Skeletal muscle tissue (tissue), 4 donors: ENCODE data around the gene HPCA. TPM values are rescaled to one million over a fixed set of nuclear protein-coding genes. Genes with fewer than 3 reads are reported as not detected.
A peak's percentile ranks its signal among the peaks of the same experiment; 100 is the strongest.

Experiments
- H3K27ac ChIP-seq: one replicate; pipeline ENCODE4 v1.7.0; 2013; ENCODE audit warnings: mild to moderate bottlenecking, low read depth, low read length, inconsistent platforms
- H3K27me3 ChIP-seq, 3 donors: one replicate each; pipeline ENCODE4 v1.7.0; 2013; ENCODE audit warnings: low read length in 3 of 3; ENCODE audit not compliant: control insufficient read depth in 3 of 3, insufficient read depth in 3 of 3
- H3K36me3 ChIP-seq, 3 donors: one replicate each; pipeline ENCODE4 v1.7.0; 2013; ENCODE audit warnings: low read length in 3 of 3; ENCODE audit not compliant: control insufficient read depth in 3 of 3, insufficient read depth in 3 of 3
- H3K4me1 ChIP-seq, 3 donors: one replicate each; pipeline ENCODE4 v1.7.0; 2013; ENCODE audit warnings: low read length in 3 of 3, mild to moderate bottlenecking in 3 of 3; ENCODE audit not compliant: control insufficient read depth in 3 of 3, insufficient read depth in 3 of 3
- H3K4me3 ChIP-seq, 3 donors: one replicate each; pipeline ENCODE4 v1.7.0; 2013; ENCODE audit warnings: low read length in 3 of 3
- H3K9ac ChIP-seq, 3 donors: one replicate each; pipeline ENCODE4 v1.7.0; 2013; ENCODE audit warnings: low read length in 3 of 3, mild to moderate bottlenecking in 3 of 3, moderate library complexity in 2 of 3, low read depth in 1 of 3
- H3K9me3 ChIP-seq, 3 donors: one replicate each; pipeline ENCODE4 v1.7.0; 2013; ENCODE audit warnings: low read length in 3 of 3; ENCODE audit not compliant: control insufficient read depth in 3 of 3
- total RNA-seq: library from RNA; depleted of rRNA; stranded (reverse); fragments of >200 nt; gene quantifications from one replicate; pipeline ENCODE4 v1.2.3, GENCODE V29; 2014
- donor health status: Osteomylitis.

The HPCA gene
- total RNA-seq, 1 donor from 2014 or later = not detected

GRCh38 chr1:32881291-32881690, 5.0 kb upstream of the HPCA start:
- Histone ChIP-seq H3K27ac (no peak overlapping the region), H3K27me3 (peaks cover 8 to 24% (median 18%) of the 10 kb centered on the region in 3 donors), H3K4me3 (no peak overlapping the region), H3K9me3 (no peaks in the 10 kb centered on the region), H3K4me1 (peaks cover 20 to 43% (median 37%) of the 10 kb centered on the region in 3 donors), H3K9ac (no peak overlapping the region), H3K36me3 (no peaks in the 10 kb centered on the region)

GRCh38 chr1:32881871-32882850, 4.1 kb upstream of the HPCA start:
- peaks cover 14 to 31% (median 21%) of the 10 kb centered on the region in 3 donors for H3K27me3 ChIP-seq
- H3K4me1 ChIP-seq = peaks cover 20 to 36% (median 32%) of the 10 kb centered on the region in 3 donors
- peak overlapping the region; percentile 61 for H3K27ac ChIP-seq
- peak overlapping the region; percentile 10 to 65 (median 24) for H3K4me3 ChIP-seq
- H3K36me3 ChIP-seq = no peaks in the 10 kb centered on the region
- no peaks in the 10 kb centered on the region for H3K9me3 ChIP-seq
- peak overlapping the region in 2 of 3 donors; percentile 50 to 68 for H3K9ac ChIP-seq

- no peak overlapping the region for H3K9ac ChIP-seq
- no peaks in the 10 kb centered on the region for H3K9me3 ChIP-seq
- H3K4me3 ChIP-seq = no peak overlapping the region
- peaks cover 25 to 35% (median 33%) of the 10 kb centered on the region in 3 donors for H3K27me3 ChIP-seq
- peaks cover 16 to 23% (median 20%) of the 10 kb centered on the region in 3 donors for H3K4me1 ChIP-seq
- no peak overlapping the region for H3K27ac ChIP-seq
- H3K36me3 ChIP-seq = no peaks in the 10 kb centered on the region
Observed at GRCh38 chr1:32883338-32884031, 2.8 kb upstream of the HPCA start.

- no peaks in the 10 kb centered on the region for H3K9me3 ChIP-seq
- H3K27ac ChIP-seq = no peak overlapping the region
- peaks cover 16 to 20% (median 20%) of the 10 kb centered on the region in 3 donors for H3K4me1 ChIP-seq
- H3K27me3 ChIP-seq = peaks cover 28 to 37% (median 34%) of the 10 kb centered on the region in 3 donors
- no peak overlapping the region for H3K4me3 ChIP-seq
- no peaks in the 10 kb centered on the region for H3K36me3 ChIP-seq
- no peak overlapping the region for H3K9ac ChIP-seq
Observed at GRCh38 chr1:32884032-32884372, 2.3 kb upstream of the HPCA start.

- no peak overlapping the region for H3K9ac ChIP-seq
- peaks cover 29 to 37% (median 34%) of the 10 kb centered on the region in 3 donors for H3K27me3 ChIP-seq
- peaks cover 16 to 20% (median 20%) of the 10 kb centered on the region in 3 donors for H3K4me1 ChIP-seq
- no peaks in the 10 kb centered on the region for H3K9me3 ChIP-seq
- H3K27ac ChIP-seq = no peak overlapping the region
- no peak overlapping the region for H3K4me3 ChIP-seq
- no peaks in the 10 kb centered on the region for H3K36me3 ChIP-seq
Observed at GRCh38 chr1:32884726-32885125, 1.6 kb upstream of the HPCA start.

GRCh38 chr1:32885676-32886003, 651 bp upstream of the HPCA start:
- H3K27me3 ChIP-seq = peaks cover 37 to 44% (median 39%) of the 10 kb centered on the region in 3 donors
- no peaks in the 10 kb centered on the region for H3K9me3 ChIP-seq
- H3K27ac ChIP-seq = no peak overlapping the region
- H3K4me3 ChIP-seq = no peak overlapping the region
- H3K36me3 ChIP-seq = no peaks in the 10 kb centered on the region
- no peak overlapping the region for H3K9ac ChIP-seq
- peaks cover 16 to 19% (median 19%) of the 10 kb centered on the region in 3 donors for H3K4me1 ChIP-seq

GRCh38 chr1:32886828-32887414, 630 bp downstream of the HPCA start:
- Histone ChIP-seq H3K4me3 (no peak overlapping the region), H3K36me3 (no peaks in the 10 kb centered on the region), H3K4me1 (peaks cover 5 to 6% (median 6%) of the 10 kb centered on the region in 3 donors), H3K9ac (no peak overlapping the region), H3K27me3 (peaks cover 48 to 51% (median 48%) of the 10 kb centered on the region in 3 donors), H3K9me3 (no peaks in the 10 kb centered on the region), H3K27ac (no peak overlapping the region)

- Histone ChIP-seq H3K27me3 (peaks cover 55 to 58% (median 55%) of the 10 kb centered on the region in 3 donors), H3K36me3 (no peaks in the 10 kb centered on the region), H3K27ac (no peak overlapping the region), H3K9me3 (no peaks in the 10 kb centered on the region), H3K9ac (no peak overlapping the region), H3K4me1 (peaks cover 0 to 3% (median 0%) of the 10 kb centered on the region in 3 donors), H3K4me3 (no peak overlapping the region)
Observed at GRCh38 chr1:32887623-32888022, 1.3 kb downstream of the HPCA start.

- H3K4me3 ChIP-seq = no peak overlapping the region
- no peak overlapping the region for H3K9ac ChIP-seq
- H3K27me3 ChIP-seq = peaks cover 58 to 61% (median 60%) of the 10 kb centered on the region in 3 donors
- H3K4me1 ChIP-seq = peaks cover 0 to 6% (median 0%) of the 10 kb centered on the region in 3 donors
- H3K27ac ChIP-seq = no peak overlapping the region
- H3K36me3 ChIP-seq = no peaks in the 10 kb centered on the region
- H3K9me3 ChIP-seq = no peaks in the 10 kb centered on the region
Observed at GRCh38 chr1:32888134-32888533, 1.8 kb downstream of the HPCA start.
